Forelimb muscle (tissue), 1 donor: ENCODE data around the gene MGLL. TPM values are rescaled to one million over a fixed set of nuclear protein-coding genes. Genes with fewer than 3 reads are reported as not detected.

Experiments
- DNase-seq: peaks from one replicate; pipeline ENCODE4 v3.0.0-alpha.2; 2013; ENCODE audit warnings: low read depth
- polyA plus RNA-seq: library from polyadenylated mRNA; unstranded; fragments of 120-200 nt; gene quantifications from one replicate; pipeline ENCODE4 v1.2.1, GENCODE V29; 2013; ENCODE audit not compliant: insufficient read length

MGLL gene
- polyA plus RNA-seq, 1 donor, result 24.5 TPM

DNA sequence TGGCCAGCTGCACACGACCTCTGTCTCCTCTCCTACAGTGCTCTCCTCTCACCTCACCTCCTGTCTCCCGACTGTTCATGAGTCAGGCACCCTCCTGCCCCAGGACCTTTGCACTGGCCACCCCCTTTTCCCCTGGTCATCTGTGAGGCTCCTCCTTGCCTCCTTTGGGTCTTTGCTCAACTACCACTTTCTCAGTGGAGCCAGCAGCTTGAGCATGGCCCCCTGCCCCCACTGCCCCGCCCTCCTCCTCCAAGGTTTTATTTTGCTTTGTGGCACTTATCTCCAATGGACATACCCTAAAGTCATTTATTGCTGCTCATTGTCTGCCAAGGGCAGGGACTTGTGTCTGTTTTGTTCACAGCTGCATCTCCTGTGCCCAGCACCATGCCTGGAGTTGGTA lies 64.3 kb downstream of the MGLL start:
- no peak for DNase-seq

DNA sequence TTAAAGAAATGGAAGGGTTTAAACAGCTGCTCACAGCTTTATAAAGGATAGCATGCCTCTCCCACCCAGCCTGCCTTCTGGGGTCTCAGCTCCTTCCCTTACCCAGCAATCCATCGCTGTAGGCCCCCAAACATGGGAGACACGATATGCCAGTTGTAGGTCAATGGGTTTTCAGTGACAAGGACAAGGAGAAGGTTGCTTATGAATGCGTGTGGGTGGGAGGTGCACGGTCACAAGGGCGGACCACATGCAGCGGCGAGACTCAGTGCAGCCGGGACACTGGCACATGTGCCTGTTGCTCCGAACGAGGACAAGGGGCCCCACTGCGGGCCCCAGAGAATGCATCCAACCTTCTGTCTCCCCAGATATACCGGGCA lies 67.0 kb downstream of the MGLL start:
- DNase-seq, result no peak

DNA sequence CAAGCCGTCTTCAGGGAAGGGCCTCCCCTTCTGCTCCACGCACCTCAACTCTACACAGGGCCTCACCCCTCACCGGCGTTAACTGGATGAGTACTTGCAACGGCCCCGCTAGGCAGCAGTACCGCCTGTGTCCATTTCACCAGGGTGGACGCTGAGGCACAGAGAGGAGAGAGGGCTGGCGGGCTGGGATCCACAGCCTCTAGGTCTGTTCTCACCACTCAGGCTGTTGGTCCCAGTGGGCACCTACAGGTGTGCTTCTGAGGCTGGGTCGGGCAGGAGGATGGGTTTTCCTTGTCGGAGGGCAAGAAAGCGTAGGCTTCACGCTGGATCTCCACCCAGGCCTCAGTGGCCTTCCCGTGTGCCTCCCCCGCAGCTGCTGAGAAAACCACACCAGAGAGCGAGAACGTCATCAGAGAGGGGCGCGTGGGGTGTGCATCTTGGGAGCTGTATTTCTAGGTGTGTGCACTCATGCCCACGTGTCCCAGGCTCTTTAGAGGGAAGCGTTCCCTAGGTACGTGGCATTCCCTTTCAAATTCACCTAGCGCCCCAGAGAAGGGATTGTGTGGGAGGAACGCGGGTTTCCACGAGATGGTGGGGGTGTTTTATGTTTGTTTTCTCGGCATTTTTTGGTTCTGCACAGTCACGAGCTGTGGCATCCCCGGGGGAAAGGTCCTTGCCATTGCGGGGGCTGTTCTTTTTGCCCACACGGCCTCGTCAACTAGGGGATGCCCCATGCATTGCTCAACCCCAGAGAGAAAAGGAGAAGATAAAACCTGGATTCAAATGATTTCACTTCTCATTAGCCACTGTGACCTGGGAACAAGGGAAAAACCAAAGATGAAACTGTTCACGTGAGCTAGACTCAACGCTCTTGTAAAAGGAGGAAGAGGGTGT lies 67.7 kb downstream of the MGLL start:
- no peak for DNase-seq

DNA sequence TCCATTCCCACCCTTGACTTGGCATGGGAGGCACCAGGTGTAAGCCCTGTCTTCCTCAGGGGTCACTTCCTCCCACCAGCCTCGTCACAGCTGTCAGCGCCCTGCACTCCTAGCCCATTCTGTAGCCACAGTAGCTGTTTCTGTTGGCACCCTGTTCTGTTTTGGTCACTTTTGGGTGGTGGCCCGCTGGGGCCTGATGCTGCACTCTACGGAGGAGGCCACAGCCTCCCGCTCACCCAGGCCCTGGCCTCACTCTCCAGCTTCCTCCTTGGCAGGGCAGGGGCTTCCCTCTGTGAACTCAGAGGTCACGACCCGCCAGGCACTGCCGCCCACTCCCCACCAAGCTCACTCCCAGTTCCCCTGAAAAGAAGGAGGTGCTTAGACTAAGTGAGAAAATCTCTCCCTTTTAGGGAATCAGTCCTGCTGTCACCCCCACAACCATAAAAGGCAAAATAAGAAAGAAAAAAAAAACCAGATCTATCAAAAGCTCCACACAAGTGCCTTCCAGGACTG lies 68.4 kb downstream of the MGLL start:
- no peak for DNase-seq

DNA sequence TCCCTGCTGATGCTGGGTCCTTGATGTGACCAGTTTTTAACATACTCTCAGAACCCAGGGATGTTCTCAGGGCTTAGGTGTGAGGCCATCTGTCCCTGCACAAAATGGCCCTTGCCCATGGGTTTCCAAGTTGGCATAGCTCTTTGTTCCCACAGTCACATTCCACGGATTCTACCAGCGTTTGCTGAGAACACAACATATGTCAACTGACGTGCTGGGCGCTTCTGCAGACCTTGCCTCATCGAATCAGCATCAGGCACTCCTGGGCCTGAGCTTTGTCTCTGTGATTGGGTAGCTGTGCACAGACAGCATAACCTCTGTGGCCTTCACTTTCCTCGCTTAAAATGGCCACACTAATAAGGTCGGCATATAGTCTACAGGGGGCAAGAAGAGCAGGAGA lies 69.0 kb downstream of the MGLL start:
- no peak for DNase-seq

DNA sequence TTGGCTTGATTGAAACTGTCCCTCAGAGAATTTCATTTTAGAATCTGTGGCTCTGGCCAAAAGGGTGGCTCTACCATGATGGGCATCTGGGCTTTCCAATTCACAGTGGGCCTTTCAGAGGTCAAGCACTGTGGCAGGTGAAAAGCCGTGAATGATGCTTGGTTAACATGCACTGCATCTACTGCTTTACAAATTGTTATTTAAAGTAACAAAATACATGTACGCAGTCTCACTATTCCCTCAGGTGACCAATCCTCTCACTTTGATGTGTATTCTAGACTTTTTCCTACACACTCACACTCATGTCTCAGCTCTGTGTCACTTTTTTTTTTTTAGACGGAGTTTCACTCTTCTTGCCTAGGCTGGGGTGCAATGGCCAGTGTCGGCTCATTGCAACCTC lies 70.5 kb downstream of the MGLL start:
- no peak for DNase-seq

DNA sequence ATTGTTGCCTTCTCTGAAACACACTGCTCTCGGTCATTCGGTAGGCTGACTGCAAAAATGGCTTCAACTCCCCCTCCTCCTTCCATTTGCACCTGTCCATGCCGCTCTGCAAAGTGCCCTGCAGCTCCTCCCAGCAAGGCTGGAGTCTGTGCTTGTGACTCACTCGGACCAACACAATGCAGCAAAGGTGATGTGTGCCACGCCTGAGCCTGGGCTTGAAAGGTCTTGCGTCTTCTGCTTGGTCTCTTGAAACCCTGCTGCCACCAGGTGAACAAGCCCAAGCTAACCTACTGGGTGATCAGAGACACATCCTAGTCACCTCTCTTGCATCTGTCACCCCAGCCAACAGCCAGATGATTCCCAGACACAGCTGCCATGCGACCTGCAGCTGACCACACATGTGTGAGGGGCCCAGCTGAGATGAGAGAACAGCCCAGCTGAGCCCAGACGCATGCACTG lies 71.1 kb downstream of the MGLL start:
- DNase-seq, result no peak

DNA sequence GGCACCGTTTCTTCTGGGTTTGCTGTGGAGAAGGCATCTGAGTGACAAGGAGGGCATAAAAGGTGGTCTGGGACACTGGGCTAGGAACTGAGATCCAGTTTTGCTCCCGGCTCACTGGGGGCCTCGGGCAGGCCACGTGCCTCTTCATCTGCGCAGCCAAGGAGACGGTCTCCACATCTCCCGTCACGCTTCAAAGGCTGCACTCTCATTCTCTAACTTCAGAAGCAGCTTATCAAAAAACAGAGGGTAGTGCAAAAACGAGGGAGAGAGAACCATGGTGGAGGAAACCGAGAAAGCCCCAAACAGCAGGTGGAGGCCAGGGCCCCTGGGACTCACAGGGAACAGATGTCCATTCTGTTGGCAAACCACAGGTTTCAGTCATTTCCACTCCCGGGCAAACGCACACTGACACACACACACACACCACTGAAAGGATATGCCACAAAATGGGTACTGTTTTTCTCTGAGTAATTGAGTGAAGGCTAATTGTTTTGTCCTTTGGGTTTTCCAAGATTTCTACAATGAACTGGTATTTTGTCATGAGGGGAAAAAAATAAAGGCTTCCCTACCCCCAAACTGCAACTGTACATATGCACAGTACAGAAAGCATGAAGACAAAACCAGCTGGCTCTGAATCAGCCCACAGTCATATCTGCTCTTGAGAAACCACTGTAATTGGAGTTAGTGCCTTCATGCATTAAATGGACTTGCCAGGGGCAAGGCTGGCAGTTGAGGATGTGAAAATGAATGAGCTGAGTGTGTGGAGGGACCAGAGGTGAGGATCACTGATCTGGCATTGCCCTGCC lies 71.9 kb downstream of the MGLL start:
- no peak for DNase-seq

DNA sequence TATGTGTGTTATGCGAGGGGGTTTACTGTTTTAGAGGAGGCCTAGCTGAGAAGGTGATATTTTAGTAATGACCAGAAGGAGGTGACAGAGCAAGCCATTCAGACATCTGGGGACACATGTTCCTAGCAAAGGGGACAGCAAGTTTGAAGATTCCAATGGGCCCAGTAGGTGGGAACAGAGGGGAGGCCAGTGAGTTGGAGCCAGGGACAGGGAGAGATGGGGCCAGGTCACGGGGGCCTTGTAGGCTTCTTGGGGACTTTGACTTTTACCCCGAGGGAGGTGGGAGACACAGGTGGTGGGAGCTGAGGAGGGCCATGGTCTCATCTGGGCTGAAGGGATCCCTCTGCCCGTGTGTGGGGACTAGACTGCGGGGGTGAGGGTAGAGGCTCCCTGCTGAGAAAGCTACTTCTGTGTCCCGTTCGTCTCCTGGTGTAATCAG lies 72.5 kb downstream of the MGLL start:
- DNase-seq, result no peak

DNA sequence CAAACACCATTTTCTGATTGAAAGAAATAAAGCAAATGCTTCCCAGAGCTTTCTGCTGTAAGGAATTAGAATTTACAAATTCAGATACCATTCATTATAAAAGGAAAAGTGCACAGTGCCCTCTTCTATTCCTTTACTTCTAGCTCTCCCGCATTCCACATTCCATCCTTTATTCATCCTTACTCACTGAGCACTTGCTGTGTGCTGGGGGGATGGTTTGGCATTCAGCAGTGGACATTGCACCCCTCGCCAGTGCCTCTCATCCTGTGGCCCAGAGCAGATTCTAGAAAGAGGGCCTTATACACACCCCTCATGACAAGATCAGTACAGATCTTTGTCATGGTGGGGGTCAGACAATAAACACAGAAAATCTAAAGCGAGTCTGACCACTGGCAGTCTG lies 73.0 kb downstream of the MGLL start:
- DNase-seq, result no peak

DNA sequence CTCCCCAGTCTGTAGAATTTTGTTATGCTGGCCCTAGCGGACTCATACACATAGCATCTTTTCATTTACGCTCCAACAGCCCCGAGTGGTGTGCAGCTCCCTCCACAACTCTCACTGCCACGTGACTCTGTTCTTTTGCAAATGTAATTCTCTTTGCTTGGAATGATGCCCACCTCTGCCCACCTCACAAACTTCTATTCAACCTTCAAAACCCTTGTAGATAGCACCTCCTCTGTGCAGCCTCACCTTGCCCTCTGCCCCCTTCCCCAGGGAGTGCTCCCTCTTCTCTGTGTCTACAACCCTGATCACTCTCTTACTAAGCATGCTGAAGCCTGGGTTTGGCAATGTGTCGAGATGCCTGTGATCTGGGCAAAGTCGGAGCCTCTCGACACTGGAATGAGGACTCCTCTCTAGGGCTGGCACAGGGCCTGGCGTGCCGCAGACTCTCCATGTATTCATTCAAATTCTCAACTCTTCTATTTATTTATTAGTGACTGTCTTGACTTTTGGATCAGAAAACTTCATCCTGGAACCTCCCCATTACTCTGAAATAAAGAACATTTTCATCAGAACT lies 73.5 kb downstream of the MGLL start:
- no peak for DNase-seq

DNA sequence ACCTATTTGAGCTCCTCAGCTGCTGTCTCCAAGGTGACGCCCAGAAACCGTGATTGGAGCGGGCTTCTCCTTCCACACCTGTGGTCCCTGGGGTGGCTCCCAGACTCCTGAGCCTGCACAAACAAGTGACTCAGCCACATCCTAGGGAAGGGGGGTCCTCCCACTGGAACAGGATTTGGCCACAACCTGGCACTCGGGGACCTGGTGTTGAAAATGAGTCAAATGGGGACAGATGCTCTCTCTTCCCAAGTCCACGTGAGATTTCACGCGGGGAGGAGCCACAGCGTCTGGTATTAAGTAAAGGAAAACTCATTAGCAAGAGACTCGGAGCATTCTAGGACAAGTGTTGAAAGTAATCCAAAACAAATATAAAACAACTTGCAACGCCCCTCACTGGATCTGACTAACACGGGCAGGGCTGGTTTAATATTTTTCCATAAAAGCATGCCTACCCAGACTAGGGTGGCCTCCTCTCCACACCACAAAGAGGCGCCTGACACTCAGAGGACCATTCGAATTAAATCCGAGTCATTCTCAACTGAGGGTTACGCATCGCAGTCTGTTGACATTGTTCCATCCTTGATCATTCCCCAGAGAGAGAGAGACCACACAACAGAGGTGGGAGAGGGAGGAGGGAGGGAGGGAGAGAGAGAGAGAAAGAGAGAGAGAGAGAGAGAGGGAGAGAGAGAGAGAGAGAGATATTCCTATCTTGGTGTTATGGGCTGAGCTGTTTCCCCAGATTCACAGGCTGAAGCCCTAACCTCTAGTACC lies 74.4 kb downstream of the MGLL start:
- DNase-seq, result no peak

DNA sequence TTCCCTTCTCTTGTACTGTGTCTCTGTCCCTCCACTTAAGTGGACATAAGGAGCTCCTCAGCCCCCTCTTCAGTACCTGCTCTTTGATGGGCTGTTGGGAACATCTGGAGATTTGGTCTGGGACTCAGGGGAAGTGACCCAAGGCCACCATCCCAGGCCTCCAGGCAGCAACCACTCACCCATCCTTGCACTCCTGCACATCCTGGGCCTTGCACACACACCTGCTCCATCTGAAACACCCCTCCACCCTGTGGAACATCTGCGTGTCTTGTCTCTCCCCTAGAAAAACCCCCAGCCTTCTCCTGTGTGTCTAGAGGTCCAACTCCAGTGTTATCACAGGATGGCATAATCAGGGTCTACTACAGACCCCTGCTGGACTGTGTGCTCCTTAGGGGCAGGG lies 75.2 kb downstream of the MGLL start:
- no peak for DNase-seq

DNA sequence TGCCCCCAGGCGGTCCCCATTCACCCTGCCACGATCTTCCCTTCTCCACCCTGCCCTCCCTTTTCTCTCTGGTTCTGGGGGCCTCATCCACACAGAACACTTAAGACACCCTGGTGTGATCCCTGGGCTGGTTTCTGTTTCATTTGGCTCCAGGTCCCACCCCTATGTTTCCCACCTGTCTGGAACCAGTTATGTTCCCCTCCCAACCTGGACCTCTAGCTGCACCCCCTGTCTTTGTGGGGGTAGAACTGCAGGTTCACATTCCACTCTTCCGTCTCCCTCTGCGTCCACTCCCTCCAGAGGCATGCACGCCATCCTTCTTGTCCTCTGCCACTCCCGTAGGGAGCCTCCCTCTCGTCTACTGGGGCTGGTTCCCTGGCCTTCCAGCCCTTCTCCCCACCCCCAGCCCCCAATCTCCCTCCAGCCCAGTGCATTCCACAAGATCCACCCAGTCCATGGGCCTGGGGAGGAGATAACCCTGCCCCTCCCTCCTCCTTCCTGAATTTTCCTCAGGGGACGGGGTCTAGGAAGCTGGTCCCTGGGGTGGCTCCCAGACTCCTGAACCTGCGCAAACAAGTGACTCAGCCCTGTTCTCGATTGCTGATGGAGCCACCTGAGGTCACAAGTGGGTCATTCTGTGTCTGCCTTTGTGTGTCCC lies 75.8 kb downstream of the MGLL start:
- no peak for DNase-seq

DNA sequence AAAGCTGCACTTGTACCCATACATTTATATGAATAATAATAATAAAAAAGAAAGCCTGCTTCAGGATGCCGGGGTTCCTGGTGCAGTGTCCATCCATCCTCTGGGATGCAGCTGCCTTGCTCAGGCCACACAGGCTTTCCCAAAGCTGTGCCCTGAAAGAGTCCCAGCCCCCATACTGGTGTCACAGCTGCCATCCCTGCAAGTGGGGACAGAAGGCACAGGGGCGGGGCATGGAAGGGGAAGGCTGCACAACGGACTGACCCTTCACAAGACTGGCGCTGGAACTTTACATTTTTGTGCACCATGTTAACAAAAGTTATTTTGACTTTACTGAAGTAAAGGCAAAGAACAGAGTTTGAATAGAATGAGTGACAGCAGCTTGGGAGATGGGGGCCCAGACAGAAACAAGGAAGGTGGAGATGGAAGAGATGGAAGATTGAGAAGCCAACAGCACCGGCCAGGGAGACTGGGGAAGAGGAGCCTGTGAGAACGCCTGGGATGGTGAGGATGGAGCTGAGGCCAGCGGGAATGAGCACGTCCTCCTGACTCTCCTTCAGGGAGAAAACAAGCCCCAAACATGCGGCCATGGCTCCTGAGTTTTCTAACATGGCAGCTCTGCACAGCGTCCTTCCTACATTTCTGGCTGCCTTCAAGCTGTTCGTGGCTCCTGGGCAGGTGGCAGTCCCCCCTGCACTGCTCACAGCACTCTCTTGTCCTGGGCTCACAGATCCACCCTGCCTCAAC lies 76.5 kb downstream of the MGLL start:
- no peak for DNase-seq

DNA sequence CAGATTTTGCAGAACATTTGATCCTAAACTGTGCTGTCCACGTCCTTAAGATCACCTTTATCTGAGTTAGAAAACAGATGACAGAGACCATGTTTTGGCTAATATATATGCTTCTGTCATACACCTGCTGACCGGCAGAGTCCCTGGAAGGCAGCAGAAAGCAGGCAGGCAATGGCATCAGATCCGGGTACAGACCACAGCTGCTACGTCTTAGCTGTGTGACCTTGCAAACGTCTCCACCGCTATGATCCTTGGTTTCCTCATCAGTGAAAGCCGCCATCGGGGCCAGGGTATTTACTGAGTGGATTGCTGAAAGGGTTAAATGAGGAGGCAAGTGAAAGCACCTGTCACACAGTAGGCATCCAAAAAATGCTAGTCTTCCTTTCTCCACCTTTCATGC lies 77.4 kb downstream of the MGLL start:
- no peak for DNase-seq

DNA sequence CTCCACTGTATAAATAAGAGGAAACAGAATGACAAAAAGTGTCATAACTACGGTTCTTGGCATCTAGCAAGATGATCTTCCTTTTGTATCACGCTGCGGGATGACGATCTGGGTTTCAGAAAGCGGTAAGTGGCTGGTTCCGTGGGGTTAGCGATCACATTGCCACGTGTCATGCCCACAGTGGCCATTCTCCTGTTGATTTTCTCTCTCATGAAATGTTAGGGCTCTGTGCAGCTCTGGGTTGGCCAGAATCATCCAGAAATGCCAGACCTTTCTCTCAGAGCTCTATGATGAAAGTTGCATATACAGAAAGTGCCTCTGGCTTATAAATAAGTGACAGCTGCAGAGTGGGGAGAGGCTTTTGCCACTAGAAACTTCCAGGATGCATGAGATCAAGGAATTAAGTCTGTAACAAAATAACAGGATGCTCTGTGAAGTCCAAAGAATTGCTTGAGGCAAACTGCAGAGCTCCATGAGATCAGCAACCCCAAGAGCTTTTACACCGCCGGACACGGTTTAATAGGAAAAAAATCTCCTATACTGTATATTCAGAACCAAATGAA lies 78.0 kb downstream of the MGLL start:
- no peak for DNase-seq

DNA sequence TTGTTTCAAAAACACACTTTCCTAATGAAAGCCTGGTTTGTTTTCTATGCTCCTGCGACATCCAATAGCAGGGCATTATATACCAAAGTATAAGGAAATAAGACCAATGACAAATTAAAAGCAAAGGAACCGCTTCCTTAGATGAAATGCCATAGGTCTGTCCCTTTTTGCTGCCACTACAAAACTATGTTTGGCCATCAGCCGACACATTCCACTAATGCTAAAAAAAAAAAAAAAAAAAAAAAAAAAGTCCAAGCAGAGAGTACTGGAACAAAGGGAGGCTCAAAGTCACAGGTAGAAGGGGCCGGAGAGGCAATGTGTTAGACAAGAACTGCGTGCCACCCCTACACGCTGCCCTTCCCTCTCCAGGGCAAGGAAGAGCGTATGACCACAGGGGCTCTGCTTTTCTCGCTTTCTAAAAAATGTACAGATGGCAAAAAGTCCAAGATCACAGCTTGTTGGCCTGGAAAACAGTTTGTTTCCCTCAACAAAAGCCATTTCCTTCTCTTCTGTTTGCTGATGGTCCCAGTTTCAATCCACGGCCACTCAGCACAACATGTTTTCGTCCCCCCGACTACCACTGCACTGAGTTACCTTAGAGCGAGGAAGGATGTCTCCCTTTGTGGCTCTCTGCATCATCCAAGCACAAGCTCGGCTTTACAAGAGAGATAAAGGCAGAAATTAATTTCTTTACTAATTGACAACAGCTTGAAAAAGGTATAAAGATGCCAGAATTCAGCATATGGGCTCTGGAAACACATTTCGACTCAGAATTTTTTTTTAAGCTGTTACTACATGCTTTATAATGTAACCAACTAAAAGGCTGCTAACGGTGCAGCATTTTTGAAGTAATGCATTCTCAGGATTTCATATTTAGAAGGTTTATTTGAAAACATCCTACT lies 78.7 kb downstream of the MGLL start:
- no peak for DNase-seq

DNA sequence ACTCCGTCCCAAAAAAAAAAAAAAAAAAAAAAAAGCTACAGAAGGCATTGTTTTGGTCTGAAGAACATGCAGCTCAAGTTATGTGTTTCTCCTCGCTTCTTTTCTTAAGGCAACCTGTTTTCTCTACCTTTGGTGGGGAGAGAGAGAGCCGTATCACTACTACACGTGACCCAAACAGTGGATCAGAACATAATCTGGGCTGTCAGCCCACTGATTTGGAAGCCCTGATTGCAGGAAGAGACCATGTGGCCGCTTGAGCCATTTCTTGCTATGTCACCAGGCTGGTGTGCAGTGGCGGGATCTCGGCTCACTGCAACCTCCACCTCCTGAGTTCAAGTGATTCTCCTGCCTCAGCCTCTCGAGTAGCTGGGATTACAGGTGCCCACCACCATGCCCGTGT lies 79.7 kb downstream of the MGLL start:
- DNase-seq, result no peak
